Measurements from ENCODE around the gene OR10H1.

DNA sequence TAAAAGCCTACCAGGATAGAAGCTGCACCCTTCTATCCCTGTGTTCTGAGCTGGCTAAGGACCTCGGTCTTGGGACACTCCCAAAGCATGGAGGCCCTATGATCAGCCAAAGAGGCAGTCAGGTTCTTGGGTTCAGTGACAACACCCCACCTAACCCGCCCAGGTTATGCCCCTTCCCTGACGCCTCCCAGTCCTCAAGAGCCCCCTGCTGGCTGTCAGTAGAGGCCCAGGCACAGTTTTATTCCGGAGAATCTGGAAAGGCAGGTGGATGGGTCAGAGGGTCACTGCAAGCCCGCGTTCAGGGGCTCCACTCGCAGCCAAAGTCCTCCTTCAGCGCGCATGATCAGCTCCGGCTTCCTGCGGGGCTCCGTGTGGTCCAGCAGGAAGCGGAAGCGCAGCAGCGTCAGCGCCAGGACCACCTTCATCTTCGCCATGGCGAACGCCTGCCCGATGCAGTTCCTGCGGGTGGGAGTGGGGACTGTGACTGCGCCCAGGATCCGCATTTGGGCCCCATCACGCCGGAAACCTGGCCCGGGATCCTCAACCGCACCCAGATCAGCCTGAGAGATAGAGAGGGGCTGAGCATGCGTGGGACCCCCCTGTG, 55.4 kb downstream of the OR10H1 start:
- TF ChIP-seq POLR2AphosphoS5 (IDR thresholded peaks at IDR 0.05; ENCODE audit: low read depth, low read length) (no peak), POLR2A (IDR thresholded peaks at IDR 0.05; ENCODE audit: low read depth, low read length) (no peak), TAF1 (IDR thresholded peaks at IDR 0.05; ENCODE audit: borderline replicate concordance, low read depth, low read length) (no peak)
